NOMO-1 treated with dmso at 0.1 percent for 144 hours (cell line): ENCODE results near the gene KLHL3.
A peak's percentile ranks its signal among the peaks of the same experiment; 100 is the strongest.

ENCODE experiments used
- DNase-seq: peaks from one replicate; lab custom pipeline; 2025; ENCODE audit not compliant: unreplicated experiment; lab: John Stamatoyannopoulos, UW

KLHL3 gene

DNA sequence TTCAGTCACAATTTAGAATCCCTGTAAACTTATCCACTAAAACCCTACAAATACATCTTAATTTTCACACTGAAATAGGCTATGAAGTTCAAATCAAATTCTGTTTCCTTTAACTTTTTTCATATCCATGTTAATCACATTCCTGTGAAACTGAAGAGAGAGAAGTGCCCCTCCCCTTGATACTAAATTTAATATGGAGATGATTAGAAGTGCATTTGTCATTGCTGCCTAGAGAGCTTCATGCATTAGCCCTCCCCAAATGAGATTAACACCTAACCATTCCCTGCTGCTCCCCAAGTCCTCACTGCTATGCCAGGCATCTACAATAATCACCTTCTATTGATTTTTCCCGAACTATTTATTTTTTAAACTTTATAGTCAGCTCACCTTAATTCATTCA lies 151.6 kb downstream of the KLHL3 start:
- no peak for DNase-seq

DNA sequence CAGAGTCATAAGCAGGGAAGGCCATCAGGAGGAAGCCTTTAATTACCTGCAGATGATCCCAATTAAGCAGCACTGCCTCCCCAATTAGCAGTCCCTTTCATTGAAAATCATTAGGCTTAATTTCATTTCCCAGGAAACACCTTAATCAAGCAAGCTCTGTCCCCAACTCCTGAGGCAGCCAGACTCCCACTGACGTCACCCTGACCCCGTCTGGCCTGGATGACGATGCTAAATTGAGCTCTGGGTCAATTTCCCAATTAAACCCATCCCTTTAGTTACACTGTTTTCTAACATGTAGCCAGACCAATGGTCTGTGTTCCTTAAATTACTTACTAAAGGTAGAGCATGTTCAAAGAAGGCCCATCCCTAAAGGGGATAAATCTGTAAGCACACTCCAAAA lies 152.8 kb downstream of the KLHL3 start:
- DNase-seq, result no peak

DNA sequence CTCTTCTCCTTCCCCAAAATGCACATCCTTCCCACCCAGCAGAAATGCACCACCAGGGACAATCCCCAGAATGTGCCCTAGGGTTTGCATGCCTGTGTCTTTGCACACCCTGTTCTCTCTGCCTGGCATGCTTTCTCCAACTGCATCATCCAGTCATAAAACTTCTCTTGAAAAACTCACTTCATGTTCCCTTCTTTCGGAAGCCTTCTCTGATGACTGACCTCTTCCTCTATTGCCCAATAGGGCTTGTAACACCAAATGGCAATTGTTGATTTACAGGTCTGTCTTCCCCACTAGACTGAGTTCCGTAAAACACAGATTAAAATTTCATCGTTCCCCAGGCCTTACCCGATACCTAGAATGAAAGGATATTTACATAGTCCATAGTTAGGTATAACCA lies 153.7 kb downstream of the KLHL3 start:
- peak; percentile 93 for DNase-seq

DNA sequence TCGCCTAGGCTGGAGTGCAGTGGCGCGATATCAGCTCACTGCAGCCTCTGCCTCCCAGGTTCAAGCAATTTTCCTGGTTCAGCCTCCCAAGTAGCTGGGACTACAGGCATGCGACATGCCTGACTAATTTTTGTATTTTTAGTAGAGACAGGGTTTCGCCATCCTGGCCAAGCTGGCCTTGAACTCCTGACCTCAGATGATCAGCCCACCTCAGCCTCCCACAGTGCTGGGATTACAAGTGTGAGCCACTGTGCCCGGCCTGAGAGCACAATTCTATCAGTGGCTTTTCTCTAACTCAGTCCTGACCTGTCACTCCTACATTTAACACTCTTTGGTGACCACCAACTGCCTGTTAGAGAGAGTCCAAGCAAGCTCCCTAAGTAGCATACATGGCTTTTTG lies 154.1 kb downstream of the KLHL3 start:
- no peak for DNase-seq

DNA sequence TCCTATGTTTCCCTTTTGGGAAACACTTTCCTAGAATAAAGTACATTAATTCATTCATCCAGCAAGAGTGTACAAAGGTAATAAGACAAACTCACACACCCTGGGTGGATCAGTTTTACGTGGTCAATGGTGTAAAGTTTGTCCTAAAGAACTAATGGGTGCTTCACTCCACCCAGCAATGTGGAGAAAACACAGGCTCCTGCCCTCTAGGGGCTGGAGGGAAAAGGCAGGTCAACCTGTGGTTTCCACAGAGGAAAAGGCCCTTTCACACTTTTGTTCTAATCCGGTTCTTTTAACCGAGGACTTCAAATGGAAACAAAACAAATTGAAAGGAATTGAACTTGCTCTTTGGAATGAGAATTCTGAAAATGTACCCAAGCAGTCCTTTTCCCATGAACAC lies 155.9 kb downstream of the KLHL3 start:
- no peak for DNase-seq

DNA sequence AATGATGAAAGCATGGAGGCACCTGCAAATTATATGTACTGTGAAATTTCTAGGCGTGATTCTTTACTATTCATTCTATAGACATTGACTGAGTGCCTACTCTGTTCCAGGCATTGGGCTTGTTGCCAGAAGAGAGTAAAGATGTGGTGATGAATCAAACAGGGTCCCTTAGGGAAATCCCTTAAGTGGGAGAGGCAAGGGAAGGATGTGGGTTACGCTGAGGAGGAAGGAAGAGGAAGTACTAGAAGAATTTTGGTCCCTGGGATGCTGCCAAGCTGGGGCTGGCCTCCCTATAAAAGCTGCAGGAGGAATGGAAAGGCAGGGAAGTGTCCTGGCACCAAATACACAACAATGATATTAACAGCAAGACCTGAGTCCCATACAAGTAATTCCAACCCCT lies 160.0 kb downstream of the KLHL3 start:
- DNase-seq, result no peak

DNA sequence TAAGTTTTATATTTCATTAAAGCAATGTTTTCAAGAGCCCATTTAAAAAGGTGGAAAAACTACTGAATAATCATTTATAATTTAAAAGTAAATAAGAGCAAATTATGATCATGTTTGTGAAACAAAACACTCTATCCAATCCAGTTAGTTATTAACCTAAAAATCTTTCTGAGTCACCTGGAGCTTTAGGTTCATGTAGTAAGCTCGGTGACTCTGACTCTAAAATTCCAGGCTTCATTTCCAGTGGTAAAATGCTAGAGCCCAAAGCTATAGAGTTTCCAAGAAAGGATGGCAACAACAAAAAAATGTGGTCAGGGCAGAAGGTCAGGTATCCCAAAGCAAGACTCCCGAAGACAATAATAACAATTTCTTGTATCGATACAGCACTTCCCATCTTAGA lies 160.7 kb downstream of the KLHL3 start:
- DNase-seq, result no peak

DNA sequence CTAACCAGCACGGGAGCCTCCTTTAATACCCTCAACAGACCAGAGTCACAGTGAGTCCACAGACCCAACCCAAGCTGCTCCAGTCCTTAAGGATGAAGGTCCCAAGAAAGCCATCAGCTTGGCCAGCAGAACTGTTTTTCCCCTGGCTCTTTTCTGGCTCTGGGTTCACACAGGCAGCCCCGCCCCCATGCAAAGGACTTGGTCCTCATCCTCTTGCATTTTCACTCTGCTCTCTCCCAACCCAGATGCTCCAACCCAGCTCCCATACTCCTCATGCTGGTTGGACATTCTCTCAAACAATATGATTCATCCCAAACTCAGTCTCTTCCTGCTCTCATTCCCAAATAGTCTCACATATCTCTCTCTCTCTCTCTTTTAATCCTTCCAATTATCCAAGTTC lies 162.5 kb downstream of the KLHL3 start:
- no peak for DNase-seq

DNA sequence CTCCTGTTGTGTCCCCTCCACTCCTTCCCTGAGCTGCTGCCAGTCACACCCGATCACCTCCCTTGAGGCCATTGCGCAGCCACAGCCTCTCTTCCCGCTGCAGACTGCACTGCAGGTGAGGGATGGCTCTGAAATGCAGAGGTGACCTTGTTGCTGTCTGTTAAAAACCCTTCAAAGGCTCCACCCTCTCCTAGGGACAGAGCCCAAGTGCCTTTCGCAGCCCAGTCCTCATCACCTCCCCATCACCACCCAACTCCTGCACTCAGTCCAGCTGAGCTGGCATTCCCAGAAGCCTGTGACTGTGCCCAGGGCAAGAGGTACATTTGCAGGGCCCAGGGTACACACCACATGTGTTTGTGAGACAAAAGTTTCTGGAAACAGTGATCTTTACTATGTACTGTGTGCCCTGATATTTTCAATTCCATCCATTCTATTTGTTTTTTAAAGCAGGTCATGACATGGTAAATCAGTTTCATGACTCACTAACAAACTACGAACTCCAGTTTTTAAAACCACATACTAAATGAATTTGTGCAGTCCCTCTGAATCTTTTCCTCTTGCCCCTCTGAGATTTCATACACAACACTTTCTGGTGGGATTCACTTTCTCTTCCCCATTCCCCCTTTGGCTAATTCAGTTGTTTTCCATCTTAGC lies 163.7 kb downstream of the KLHL3 start:
- no peak for DNase-seq

DNA sequence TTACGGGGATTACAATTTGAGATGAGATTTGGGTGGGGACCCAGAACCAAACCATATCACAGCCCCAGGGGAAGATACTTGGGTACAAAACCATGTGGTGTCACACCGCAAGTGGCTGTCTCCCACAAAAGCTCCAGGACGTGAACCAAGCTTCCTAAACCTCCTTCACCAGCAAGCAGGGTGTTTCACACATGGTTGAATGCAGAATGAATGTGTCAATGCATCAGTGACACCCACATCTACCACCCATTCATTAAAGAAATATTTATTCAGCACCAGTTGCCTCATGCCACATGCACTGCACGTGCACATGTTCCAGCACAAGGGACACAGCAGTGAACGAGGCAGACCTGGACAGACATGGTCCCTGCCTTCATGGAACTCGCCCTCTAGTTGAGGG lies 165.8 kb downstream of the KLHL3 start:
- no peak for DNase-seq
